NB4 (cell line): ENCODE data around the gene CNTN1.

ENCODE experiments used
- DNase-seq: peaks from one replicate; pipeline ENCODE4 v3.0.0; 2010; ENCODE audit warnings: low read depth
- H3K4me3 ChIP-seq: one replicate; pipeline ENCODE4 v1.5.1; 2011; ENCODE audit warnings: mild to moderate bottlenecking, low read depth, low read length, moderate library complexity
- MAX ChIP-seq: IDR thresholded peaks from 2 replicates; pipeline ENCODE4 v1.6.1; 2011; ENCODE audit warnings: low read depth, low read length
- MYC ChIP-seq: IDR thresholded peaks from 2 replicates; pipeline ENCODE4 v1.6.1; 2011; ENCODE audit warnings: low read depth, low read length
- POLR2A ChIP-seq: IDR thresholded peaks from 2 replicates; pipeline ENCODE4 v1.6.1; 2011; ENCODE audit warnings: mild to moderate bottlenecking; ENCODE audit not compliant: insufficient read length; ENCODE audit errors: extremely low read depth
- TF ChIP-seq, protein P1 (sequence below): IDR thresholded peaks from one replicate; pipeline ENCODE4 v1.5.1; 2012; ENCODE audit warnings: low read depth, low read length

The CNTN1 gene

DNA sequence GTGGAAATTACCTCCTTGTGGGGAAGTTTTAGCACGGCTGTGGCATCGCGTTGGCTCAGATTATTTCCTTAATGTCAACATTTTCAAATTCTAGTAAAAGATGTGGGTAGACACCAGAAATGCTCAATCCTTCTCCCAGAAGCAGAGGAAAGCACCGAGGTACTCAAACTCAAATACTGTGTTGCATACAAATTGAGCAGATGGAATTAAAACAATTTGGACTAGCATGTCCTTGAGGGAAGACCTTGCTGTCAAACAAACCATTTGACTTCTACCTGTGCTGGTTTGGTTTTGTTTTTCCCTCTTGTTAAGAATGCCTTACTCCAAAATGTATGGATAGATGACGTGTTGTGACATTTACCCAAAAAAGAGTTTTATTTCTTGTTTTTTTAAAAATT is 136.4 kb downstream of the CNTN1 start:
- no peak overlapping the region for H3K4me3 ChIP-seq
- DNase-seq: no peak
- TF ChIP-seq, protein P1, sequence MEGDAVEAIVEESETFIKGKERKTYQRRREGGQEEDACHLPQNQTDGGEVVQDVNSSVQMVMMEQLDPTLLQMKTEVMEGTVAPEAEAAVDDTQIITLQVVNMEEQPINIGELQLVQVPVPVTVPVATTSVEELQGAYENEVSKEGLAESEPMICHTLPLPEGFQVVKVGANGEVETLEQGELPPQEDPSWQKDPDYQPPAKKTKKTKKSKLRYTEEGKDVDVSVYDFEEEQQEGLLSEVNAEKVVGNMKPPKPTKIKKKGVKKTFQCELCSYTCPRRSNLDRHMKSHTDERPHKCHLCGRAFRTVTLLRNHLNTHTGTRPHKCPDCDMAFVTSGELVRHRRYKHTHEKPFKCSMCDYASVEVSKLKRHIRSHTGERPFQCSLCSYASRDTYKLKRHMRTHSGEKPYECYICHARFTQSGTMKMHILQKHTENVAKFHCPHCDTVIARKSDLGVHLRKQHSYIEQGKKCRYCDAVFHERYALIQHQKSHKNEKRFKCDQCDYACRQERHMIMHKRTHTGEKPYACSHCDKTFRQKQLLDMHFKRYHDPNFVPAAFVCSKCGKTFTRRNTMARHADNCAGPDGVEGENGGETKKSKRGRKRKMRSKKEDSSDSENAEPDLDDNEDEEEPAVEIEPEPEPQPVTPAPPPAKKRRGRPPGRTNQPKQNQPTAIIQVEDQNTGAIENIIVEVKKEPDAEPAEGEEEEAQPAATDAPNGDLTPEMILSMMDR: no peak
- TF ChIP-seq MAX (no peak), MYC (no peak), POLR2A (no peak)

DNA sequence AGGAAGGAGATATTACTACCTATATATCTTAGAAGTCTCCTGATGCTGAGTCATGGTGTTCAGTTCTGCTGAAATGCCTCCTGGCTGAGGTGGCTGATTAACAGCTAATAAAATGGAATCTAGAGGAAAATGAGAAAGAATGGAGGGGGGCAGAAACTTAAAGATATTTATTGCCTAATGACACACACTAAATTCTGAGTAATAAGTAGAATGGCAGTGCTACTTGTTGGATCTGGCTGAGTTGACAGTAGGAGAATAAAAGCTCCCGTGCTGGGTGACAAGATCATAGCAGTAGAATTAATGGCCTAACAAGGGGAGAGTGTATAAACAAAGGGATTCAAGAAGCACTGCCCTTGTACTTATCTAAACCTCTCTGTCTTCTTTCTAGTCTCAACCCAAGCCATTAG is 137.5 kb downstream of the CNTN1 start:
- no peak for DNase-seq
- no peak overlapping the region for H3K4me3 ChIP-seq
- TF ChIP-seq MYC: no peak
- TF ChIP-seq, protein P1: no peak
- TF ChIP-seq MAX: no peak
- TF ChIP-seq POLR2A: no peak

DNA sequence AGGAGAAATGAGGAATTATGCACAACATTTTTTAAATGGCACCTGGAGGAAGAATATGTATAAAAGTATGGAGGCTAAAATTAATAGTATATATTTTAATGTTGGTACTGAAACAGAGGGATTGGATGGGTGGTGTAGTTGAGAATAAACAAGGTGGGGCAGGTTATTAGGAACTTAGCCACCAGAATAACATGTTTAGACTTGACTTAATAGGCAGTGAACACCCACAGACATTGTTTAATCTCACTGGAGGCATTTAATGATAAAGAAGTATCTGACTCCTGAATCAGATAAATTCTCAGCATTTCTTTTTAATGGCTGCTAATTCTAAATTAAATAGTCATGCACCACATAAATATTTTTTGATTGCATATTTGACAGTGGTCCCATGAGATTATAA is 139.7 kb downstream of the CNTN1 start:
- no peak for DNase-seq
- H3K4me3 ChIP-seq: no peak overlapping the region
- TF ChIP-seq POLR2A: no peak
- TF ChIP-seq MAX: no peak
- TF ChIP-seq, protein P1: no peak
- no peak for TF ChIP-seq MYC

- DNase-seq: no peak
- no peak for TF ChIP-seq MAX
- no peak for TF ChIP-seq MYC
- TF ChIP-seq POLR2A: no peak
- no peak overlapping the region for H3K4me3 ChIP-seq
These were observed 140.4 kb downstream of the CNTN1 start for GRCh38 chr12:40832668-40833067.

GRCh38 chr12:40833818-40834217 is 141.6 kb downstream of the CNTN1 start:
- H3K4me3 ChIP-seq: no peak overlapping the region
- TF ChIP-seq POLR2A (no peak), MYC (no peak), MAX (no peak)
- TF ChIP-seq, protein P1: no peak
- no peak for DNase-seq

GRCh38 chr12:40834321-40834720 is 142.1 kb downstream of the CNTN1 start:
- DNase-seq: no peak
- TF ChIP-seq, protein P1: no peak
- TF ChIP-seq MYC: no peak
- TF ChIP-seq MAX: no peak
- TF ChIP-seq POLR2A: no peak
- no peak overlapping the region for H3K4me3 ChIP-seq
